ENCODE data around the gene ACHE. TPM values are rescaled to one million over a fixed set of nuclear protein-coding genes. Genes with fewer than 3 reads are reported as not detected.

ACHE gene
- total RNA-seq, 1 experiment from 2014 or later: 7.0 TPM

- TF ChIP-seq CTCF (conservative IDR thresholded peaks at IDR 0.05): no peak
- Histone ChIP-seq H2AFZ (ENCODE audit: low read length) (no peak overlapping the region), H3K4ac (ENCODE audit: low read depth, low read length) (no peak overlapping the region; the same call in 1 of the 2 replicates), H4K20me1 (ENCODE audit: control insufficient read depth, insufficient read depth, insufficient read length) (no peaks in the 10 kb centered on the region), H3K4me1 (ENCODE audit: insufficient read depth, low read length) (no peaks in the 10 kb centered on the region; the same call in 1 of the 2 replicates), H2AK5ac (ENCODE audit: insufficient read length, low read length) (no peak overlapping the region), H3K23me2 (ENCODE audit: insufficient read length, low read depth, low read length, poor library complexity, severe bottlenecking) (peaks cover 10% of the 10 kb centered on the region), H3T11ph (ENCODE audit: low read length) (no peak overlapping the region), H3K9me3 (ENCODE audit: control insufficient read depth, low read depth, low read length) (no peaks in the 10 kb centered on the region), H3K4me2 (ENCODE audit: insufficient read depth, insufficient read length, low read length) (peak overlapping the region; percentile 77), H3K9ac (ENCODE audit: extremely low read depth, insufficient read length, low read length) (peak overlapping the region; percentile 83), H3K18ac (ENCODE audit: insufficient read length, low read depth, low read length) (peak overlapping the region; percentile 73), H3K27ac (ENCODE audit: insufficient read length, low read depth, low read length) (no peak overlapping the region), H2BK20ac (ENCODE audit: low read depth, low read length, poor library complexity, severe bottlenecking) (no peak overlapping the region), H4K5ac (ENCODE audit: insufficient read length, low read depth, low read length) (no peak overlapping the region), H2BK5ac (ENCODE audit: insufficient read length, low read length) (peak overlapping the region; percentile 15), H3K56ac (ENCODE audit: insufficient read length, low read depth, low read length) (no peak overlapping the region), H3K27me3 (ENCODE audit: insufficient read depth, low read length) (no peaks in the 10 kb centered on the region), H4K8ac (replicated peaks; ENCODE audit: insufficient read length, low read depth, low read length) (no peak overlapping the region), H3K79me1 (ENCODE audit: insufficient read depth, low read depth, low read length, poor library complexity, severe bottlenecking) (peaks cover 3% of the 10 kb centered on the region), H3K79me2 (ENCODE audit: insufficient read depth, low read length) (peaks cover 3% of the 10 kb centered on the region; the same call in 1 of the 2 replicates), H2BK15ac (ENCODE audit: low read depth, low read length) (no peak overlapping the region), H2BK12ac (ENCODE audit: insufficient read length, low read depth, low read length) (no peak overlapping the region), H4K91ac (ENCODE audit: insufficient read length, low read depth, low read length) (no peak overlapping the region), H3K23ac (ENCODE audit: insufficient read length, low read depth, low read length) (no peak overlapping the region), H3K14ac (ENCODE audit: insufficient read depth, low read length) (peak overlapping the region; percentile 84), H2BK120ac (ENCODE audit: low read depth, low read length, poor library complexity, severe bottlenecking) (no peak overlapping the region)
- H3K9me3 Mint-ChIP-seq: no peaks in the 10 kb centered on the region
- H3K27ac Mint-ChIP-seq: peak overlapping the region; percentile 94 to 97 (median 95); a peak in 6 of 7 replicates
- H3K4me1 Mint-ChIP-seq: peaks cover 12 to 15% of the 10 kb centered on the region in 2 experiments
- peak overlapping the region; percentile 92 to 97 for H3K4me3 Mint-ChIP-seq
- DNase-seq: peak; percentile 54
- no CpG with 5 or more reads among the region's 27 CpGs for WGBS (ENCODE audit: extremely low coverage, insufficient read length, low lambda C conversion rate)
- no peaks in the 10 kb centered on the region for H3K27me3 Mint-ChIP-seq (ENCODE audit: low read depth)
- peaks cover 25 to 53% (median 41%) of the 10 kb centered on the region in 3 experiments for H3K36me3 Mint-ChIP-seq (ENCODE audit: insufficient read depth in 1 of 3, low read depth in 3 of 3)
These were observed 27.8 kb downstream of the ACHE start for GRCh38 chr7:100867776-100868485.

All from H9 (cell line).